ENCODE measurements around the gene GJC3.
A peak's percentile ranks its signal among the peaks of the same experiment; 100 is the strongest.
"Not testable (repeated sequence)": the region's sequence is repeated elsewhere in the genome, so short reads cannot be mapped to it uniquely, and the experiment has no call there.

GJC3 gene

DNA sequence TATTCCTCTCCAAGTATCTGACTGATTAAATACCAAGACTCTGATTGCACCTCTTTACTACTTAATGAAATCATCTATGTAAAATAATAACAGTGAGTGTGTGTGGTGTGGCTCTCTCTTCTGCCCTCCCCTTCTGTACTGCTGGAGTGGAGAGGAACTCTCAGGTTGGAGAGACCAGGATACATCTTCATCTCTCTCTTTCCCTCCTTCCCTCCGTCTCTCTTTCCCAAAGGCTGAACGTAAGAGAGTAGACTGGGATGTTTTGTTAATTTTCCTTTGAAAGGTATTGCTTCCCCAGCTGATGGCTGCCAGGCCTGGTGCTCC is 272 bp upstream of the GJC3 start:
- no peak for DNase-seq (ENCODE audit: low spot score)

DNA sequence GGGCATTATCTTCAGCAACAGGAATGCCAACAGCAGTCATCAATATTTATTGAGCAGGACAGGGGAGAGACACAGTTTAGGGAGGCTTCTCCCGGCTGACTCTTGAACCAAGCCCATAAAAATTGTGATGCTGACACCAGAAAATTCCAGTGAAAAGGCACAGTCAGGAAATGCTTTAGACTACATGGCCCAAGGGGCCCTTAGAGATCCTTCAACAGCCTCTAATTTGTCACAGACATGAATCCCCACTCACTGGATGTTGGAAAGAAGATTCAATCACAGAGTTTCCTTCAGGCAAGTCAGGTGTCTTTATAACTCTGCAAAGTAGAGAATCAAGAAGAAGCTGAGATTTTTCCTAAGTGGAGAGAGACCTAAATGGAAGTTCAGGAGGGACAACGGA is 1.2 kb downstream of the GJC3 start:
- no peak for DNase-seq (ENCODE audit: low spot score)

DNA sequence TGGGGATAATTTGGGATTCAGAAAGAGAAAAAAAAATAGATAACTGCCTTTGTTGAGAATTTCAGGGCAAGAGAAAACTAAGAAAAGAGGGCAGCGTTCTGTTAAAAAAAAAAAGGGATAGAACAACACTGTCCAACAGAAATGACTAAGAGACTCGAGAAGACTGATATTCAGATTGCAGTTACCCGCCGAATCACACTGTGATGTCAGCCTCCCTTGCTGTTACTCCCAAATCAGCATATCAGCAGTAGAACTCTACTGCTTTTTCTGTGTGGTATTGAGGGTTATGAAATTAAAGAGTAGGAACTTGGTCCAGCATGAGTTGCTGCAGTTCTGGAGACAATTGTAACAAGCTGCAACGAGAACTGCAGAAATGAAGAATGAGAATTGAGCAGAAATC is 1.9 kb downstream of the GJC3 start:
- no peak for DNase-seq (ENCODE audit: low spot score)

GRCh38 chr7:99926321-99926720 is 3.1 kb downstream of the GJC3 start:
- DNase-seq (ENCODE audit: low spot score): no peak

GRCh38 chr7:99923200-99923599 is 6.2 kb downstream of the GJC3 start:
- no peak for DNase-seq (ENCODE audit: low spot score)

DNA sequence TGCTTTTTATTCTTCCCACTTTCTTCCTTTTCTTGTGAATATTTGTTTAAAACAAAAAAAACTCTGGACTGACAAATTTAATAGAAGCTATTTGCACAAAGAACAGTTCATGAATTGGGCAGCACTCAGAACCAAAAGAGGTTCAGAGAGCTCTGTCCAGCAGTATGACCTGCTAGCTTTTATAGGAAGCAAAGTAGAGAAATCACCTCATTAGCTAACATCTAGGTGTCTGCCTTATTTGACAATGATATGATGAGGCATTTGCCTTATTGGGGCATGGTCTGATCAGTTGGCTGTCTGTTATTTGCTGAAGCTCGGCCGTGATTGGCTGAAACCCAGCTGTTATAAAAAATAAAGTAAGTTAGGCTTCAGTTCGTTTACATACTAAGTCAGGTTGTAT is 9.3 kb downstream of the GJC3 start:
- DNase-seq (ENCODE audit: low spot score): no peak

- DNase-seq (ENCODE audit: low spot score): no peak
These were observed 9.7 kb downstream of the GJC3 start for GRCh38 chr7:99919814-99920112.

DNA sequence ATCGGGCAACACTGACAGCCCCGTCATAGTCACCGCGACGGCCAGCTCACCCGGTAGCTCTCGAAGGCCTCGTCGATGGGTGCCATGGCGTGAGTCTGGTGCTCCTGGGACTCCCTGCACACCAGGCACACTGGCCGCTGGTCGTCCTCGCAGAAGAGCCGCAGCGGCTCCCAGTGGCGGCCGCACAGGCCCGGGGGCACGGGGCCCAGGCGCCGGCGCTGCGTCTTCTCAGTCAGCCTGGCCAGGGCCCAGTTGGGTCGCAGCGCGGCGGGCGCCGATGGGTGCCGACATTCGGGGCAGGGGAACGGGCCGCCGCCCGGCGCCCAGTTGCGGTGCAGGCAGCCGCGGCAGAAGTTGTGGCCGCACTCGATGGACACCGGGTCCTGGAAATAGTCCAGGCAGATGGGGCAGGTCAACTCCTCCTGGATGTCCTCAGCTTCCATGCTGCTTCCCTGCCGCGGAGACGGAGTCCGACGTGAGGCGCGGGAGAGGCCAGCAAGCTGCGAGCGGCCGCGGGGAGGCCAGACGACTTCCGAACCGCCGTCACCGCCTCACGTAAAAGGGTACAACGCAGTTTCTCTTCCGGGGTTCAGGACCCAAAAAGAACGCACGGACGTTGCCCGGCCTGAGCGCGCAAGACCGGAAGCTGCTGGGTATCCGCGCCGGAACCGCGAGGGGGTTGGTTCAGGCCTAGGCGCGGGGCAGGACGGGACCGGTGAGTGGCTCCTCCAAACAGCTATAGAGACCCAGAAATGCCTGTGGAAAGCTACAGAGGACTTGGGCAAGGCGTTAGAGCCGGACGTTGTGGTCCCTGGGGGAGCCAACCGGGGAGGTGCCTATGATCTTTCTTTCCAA is 10.2 kb downstream of the GJC3 start, which contains the start of gene TRIM4:
Gene TRIM4, minus strand, starts transcription at position 572 of the 855 bp plus-strand sequence. Its CDS starts 129 bp downstream, at position 443.
- peak; percentile 97 for DNase-seq (ENCODE audit: low spot score)

DNA sequence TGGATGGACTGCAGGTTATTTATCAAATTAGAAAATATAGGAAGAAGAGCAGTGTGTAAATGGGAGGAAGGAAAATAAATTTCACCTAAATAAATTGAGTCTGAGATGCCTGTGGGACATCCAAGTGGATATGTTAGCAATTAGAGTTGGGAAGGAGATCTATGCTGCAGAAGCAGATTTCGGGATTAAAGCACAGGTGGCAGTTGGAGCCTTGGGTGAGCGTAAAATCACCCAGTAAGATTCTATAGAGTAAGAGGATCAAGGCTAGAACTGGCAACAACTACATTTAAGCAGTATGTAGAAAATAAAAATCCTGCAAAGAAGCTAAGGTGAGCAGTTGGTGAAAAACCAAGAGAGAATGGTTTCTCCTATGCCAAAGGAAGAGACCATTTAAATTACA is 18.4 kb downstream of the GJC3 start:
- no peak for DNase-seq (ENCODE audit: low spot score)

DNA sequence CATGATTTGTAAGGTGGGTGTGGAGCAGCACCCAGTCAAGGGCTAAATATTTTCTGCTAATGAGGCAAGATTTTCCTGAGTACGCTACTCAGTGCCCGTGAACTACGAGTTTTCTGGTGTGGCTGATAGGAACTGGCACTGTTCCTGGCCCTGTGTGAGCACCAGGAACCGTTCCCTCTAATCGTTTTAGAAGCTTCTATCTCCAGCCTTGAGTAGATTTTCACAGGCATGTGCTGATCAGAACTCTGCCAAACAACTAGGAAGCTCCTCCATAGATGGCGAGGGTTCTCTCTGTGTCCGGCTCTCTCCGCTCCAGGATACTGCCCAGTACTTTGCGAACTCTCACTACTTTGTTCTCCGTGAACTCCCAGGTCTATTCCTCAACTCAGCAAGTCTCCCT is 27.8 kb downstream of the GJC3 start:
- no peak for DNase-seq (ENCODE audit: low spot score)

DNA sequence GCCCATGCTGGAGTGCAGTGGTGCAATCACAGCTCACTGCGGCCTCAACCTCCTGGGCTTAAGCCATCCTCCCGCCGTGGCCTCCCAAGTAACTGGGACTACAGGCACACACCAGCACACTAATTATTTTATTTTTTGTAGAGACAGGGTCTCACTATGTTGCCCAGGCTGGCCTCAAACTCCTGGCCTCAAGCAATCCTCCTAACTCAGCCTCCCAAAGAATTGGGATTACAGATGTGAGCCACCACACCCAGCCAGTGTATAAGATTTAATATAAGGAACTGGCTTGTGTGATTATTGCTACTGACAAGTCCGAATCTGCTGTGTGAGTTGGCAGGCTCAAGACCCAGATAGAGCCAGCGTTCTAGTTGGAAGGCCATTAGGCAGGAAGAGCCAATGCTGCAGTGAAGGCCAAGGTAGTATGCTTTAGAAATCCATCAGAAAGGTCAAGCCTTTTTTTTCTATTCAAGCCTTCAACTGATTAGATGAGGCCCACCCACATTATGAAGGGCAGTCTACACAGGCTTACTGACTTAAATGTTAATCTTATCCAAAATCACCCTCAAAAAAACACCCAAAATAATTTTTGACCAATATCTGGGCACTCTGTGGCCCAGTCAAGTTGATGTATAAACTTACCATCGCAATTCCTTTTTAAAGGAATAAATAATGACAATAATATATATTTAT is 29.4 kb downstream of the GJC3 start:
- no peak for DNase-seq (ENCODE audit: low spot score)

DNA sequence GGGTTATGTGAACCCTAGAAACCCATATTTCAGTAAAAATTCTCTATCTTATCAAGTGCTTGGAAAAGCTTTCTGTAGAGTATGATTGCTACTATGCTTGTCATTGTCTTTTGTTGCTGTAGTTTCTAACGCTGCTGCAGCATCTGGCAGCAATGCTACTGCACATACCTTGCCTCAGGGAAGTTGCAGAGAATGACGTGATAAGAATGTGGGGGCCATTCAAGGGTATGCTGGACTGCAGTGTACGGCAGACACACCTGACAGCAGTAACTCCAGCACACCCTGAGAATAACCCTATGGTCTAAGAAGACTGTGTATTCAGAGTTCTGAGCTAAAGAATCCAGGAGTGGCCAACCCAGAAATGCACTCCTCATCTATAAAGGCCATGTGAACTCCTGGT is 30.6 kb downstream of the GJC3 start:
- DNase-seq (ENCODE audit: low spot score): no peak

DNA sequence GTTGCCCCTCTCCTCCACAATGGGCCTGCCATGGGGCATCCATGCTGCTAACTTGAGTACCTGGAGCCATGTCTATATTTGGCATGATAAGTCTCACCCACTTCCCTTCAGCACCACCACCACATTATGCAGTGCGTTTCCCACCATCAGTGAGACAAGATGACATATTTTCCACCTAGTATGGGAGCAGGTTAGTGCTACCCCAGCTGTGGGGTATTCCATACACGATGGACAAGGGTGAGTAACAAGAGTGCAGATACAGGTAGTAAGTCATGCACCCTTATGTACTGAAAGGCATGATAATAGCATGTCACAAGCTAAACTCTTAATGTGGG is 31.4 kb downstream of the GJC3 start:
- no peak for DNase-seq (ENCODE audit: low spot score)

GRCh38 chr7:99897322-99898022 is 31.9 kb downstream of the GJC3 start:
- no peak for DNase-seq (ENCODE audit: low spot score)

DNA sequence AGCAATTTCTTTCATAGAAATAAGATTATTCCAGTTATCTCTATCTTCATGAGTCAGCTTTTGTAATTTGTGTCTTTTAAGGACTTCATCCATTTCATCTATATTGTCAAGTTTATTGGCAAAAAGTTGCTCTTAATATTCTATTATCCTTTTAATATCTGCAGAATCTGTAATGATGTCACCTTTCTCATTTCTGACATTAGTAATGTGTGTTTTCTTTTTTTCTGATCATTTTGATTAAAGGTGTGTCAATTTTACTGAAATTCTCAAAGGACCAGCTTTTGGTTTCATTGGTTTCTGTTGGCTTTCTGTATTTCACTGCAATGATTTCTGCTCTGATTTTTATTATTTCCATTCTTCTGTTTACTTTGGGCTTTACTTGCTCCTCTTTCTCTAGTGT is 34.7 kb downstream of the GJC3 start:
- DNase-seq (ENCODE audit: low spot score): no peak

- no peak for DNase-seq (ENCODE audit: low spot score)
These were observed 36.1 kb downstream of the GJC3 start for GRCh38 chr7:99893280-99893679.

- not testable (repeated sequence) for DNase-seq (ENCODE audit: low spot score)
These were observed 39.1 kb downstream of the GJC3 start for GRCh38 chr7:99890348-99890747.

- DNase-seq (ENCODE audit: low spot score): not testable (repeated sequence)
These were observed 41.1 kb downstream of the GJC3 start for GRCh38 chr7:99888366-99888765.

- DNase-seq (ENCODE audit: low spot score): no peak
These were observed 48.0 kb downstream of the GJC3 start for GRCh38 chr7:99881370-99881769.

DNA sequence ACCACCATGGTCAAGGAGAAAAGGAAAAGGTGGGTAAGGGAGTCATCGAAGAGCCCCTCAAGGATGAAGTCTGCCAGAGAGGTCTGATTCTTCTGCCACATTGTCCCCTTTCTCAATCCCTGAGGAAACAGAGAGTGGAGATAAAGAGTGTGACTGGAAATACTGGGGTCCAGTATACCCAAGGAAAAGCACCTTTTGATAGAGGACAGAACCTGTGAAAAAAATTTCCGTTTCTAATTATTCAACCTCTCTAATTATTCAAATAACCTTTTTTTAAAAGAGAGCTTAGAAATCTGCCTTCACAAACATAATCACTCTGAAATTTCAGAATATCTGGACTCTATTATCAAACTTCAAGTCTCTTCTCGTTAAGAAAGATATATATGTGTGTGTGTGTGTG is 52.5 kb downstream of the GJC3 start, which contains the start of gene OR2AE1:
Gene OR2AE1, minus strand, starts transcription at position 101 of the 400 bp plus-strand sequence. Its CDS starts 0 bp downstream, at position 101.
- DNase-seq (ENCODE audit: low spot score): no peak

- no peak for DNase-seq (ENCODE audit: low spot score)
These were observed 52.9 kb downstream of the GJC3 start for GRCh38 chr7:99876491-99876890.
